Lung (tissue), 12 donors: Measurements from ENCODE around the gene LIMS2. TPM values are rescaled to one million over a fixed set of nuclear protein-coding genes. Genes with fewer than 3 reads are reported as not detected.

Experiments
- ATAC-seq: fragments of 200-7000 bp; cut with Tn5 transposase; one replicate; pipeline ENCODE4 v1.9.1; 2020; ENCODE audit warnings: moderate number of reproducible peaks; ENCODE audit not compliant: insufficient read depth, low FRiP score
- DNase-seq, 3 donors: peaks; one replicate each; pipeline ENCODE4 v3.0.0-alpha.2; 2013 to 2017
- H3K27ac ChIP-seq, 2 donors: one replicate each; pipeline ENCODE4 v1.5.1; 2013; ENCODE audit warnings: mild to moderate bottlenecking in 2 of 2, moderate library complexity in 2 of 2, control low read depth in 1 of 2, inconsistent platforms in 1 of 2, low read depth in 1 of 2, low read length in 1 of 2
- H3K27me3 ChIP-seq, 3 donors: one replicate each; pipeline ENCODE4 v1.5.1; 2013; ENCODE audit warnings: low read length in 2 of 3; ENCODE audit not compliant: control insufficient read depth in 3 of 3, insufficient read depth in 3 of 3
- H3K36me3 ChIP-seq, 4 donors: one replicate each; pipeline ENCODE4 v1.5.1; 2013; ENCODE audit warnings: low read length in 4 of 4, mild to moderate bottlenecking in 1 of 4, moderate library complexity in 1 of 4; ENCODE audit not compliant: control insufficient read depth in 4 of 4, insufficient read depth in 4 of 4
- H3K4me1 ChIP-seq, 5 donors: one replicate each; pipeline ENCODE4 v1.5.1; 2013; ENCODE audit warnings: low read length in 5 of 5, mild to moderate bottlenecking in 2 of 5, moderate library complexity in 1 of 5; ENCODE audit not compliant: control insufficient read depth in 5 of 5, insufficient read depth in 5 of 5
- H3K4me3 ChIP-seq: one replicate; pipeline ENCODE4 v1.5.1; 2013; ENCODE audit warnings: mild to moderate bottlenecking, control low read depth, moderate library complexity
- H3K9ac ChIP-seq, 2 donors: one replicate each; pipeline ENCODE4 v1.5.1; 2013; ENCODE audit warnings: low read length in 2 of 2, control low read depth in 1 of 2; ENCODE audit not compliant: insufficient read depth in 1 of 2
- H3K9me3 ChIP-seq, 4 donors: one replicate each; pipeline ENCODE4 v1.5.1; 2013; ENCODE audit warnings: low read length in 3 of 4, mild to moderate bottlenecking in 1 of 4, moderate library complexity in 1 of 4; ENCODE audit not compliant: control insufficient read depth in 4 of 4, insufficient read depth in 3 of 4
- CTCF ChIP-seq: IDR thresholded peaks from 2 replicates; pipeline ENCODE4 v1.5.1; 2012; ENCODE audit warnings: mild to moderate bottlenecking; ENCODE audit errors: control extremely low read depth, extremely low read depth
- WGBS, 2 donors: extraction: QIAGEN DNeasy Blood & Tissue Kit; methylation state at CpG; one replicate each; pipeline ENCODE4 v1.1.7; 2013; 5-methylcytosine and 5-hydroxymethylcytosine counted together
- polyA plus RNA-seq, 2 donors: library from polyadenylated mRNA; stranded (reverse); fragments of 200-250 nt; gene quantifications; one replicate each; pipeline ENCODE4 v1.2.1, GENCODE V29; 2013
- total RNA-seq, 2 donors: library from RNA; depleted of rRNA in 1 of 2; stranded (reverse); fragments of >200 nt in 1 of 2; gene quantifications; one replicate each; pipeline ENCODE4 v1.2.1, GENCODE V29; 2014 to 2021
- donor health status: control.
- donor health status: control.
- donor health status: Bipolar disorder and iron deficiency.
- donor health status: healthy.
- donor health status: DM: yes; HTN: yes; CAD: no.

LIMS2 gene
- total and polyA plus RNA-seq, 4 donors: 22.2 to 138 (median 80.4) TPM

GRCh38 chr2:127685410-127686080 is 10.2 kb upstream of the LIMS2 start:
- DNase-seq: no peak
- Histone ChIP-seq H3K36me3 (no peaks in the 10 kb centered on the region), H3K27me3 (no peaks in the 10 kb centered on the region), H3K9me3 (peaks cover 0 to 5% (median 0%) of the 10 kb centered on the region in 4 donors), H3K27ac (no peak overlapping the region), H3K4me3 (no peak overlapping the region), H3K4me1 (peaks cover 0 to 30% (median 5%) of the 10 kb centered on the region in 5 donors), H3K9ac (peak overlapping the region in 1 of 2 donors; percentile 6)
- WGBS, 2 donors: 79 to 87% methylated on average over 8 of the region's 8 CpGs
- TF ChIP-seq CTCF: no peak
- no peak for ATAC-seq

GRCh38 chr2:127683757-127684156 is 8.4 kb upstream of the LIMS2 start:
- no peak for TF ChIP-seq CTCF
- ATAC-seq (no peak), DNase-seq (peak; percentile 36 to 63 (median 60))
- WGBS, 2 donors: 80 to 86% methylated on average over 15 of the region's 15 CpGs
- no peaks in the 10 kb centered on the region for H3K27me3 ChIP-seq
- H3K36me3 ChIP-seq: no peaks in the 10 kb centered on the region
- peak overlapping the region in 1 of 2 donors; percentile 40 for H3K27ac ChIP-seq
- H3K4me1 ChIP-seq: peaks cover 0 to 30% (median 5%) of the 10 kb centered on the region in 5 donors
- peaks cover 0 to under 1% (median 0%) of the 10 kb centered on the region in 4 donors for H3K9me3 ChIP-seq
- H3K4me3 ChIP-seq: no peak overlapping the region
- peak overlapping the region in 1 of 2 donors; percentile 13 for H3K9ac ChIP-seq

GRCh38 chr2:127683056-127683455 is 7.7 kb upstream of the LIMS2 start:
- ATAC-seq (no peak), DNase-seq (no peak)
- Histone ChIP-seq H3K27ac (no peak overlapping the region), H3K27me3 (peaks cover 0 to 2% (median 0%) of the 10 kb centered on the region in 3 donors), H3K36me3 (no peaks in the 10 kb centered on the region), H3K9me3 (no peaks in the 10 kb centered on the region), H3K4me1 (peaks cover 0 to 30% (median 5%) of the 10 kb centered on the region in 5 donors), H3K9ac (no peak overlapping the region), H3K4me3 (no peak overlapping the region)
- TF ChIP-seq CTCF: no peak
